Tibial nerve (tissue), 4 donors: ENCODE results near the gene ACAD11. TPM values are rescaled to one million over a fixed set of nuclear protein-coding genes. Genes with fewer than 3 reads are reported as not detected.
"Not testable (repeated sequence)": the region's sequence is repeated elsewhere in the genome, so short reads cannot be mapped to it uniquely, and the experiment has no call there.

Experiments
- DNase-seq, 2 donors: peaks; one replicate each; pipeline ENCODE4 v3.0.0-alpha.2; 2019; ENCODE audit warnings: low spot score in 2 of 2
- H3K27ac ChIP-seq, 4 donors: fragments of 200-600 bp; sonication (generic) in 3 of 4; one replicate each; pipeline ENCODE4 v1.5.1; 2017 to 2019; ENCODE audit warnings: mild to moderate bottlenecking in 1 of 4
- H3K27me3 ChIP-seq, 2 donors: fragments of 200-600 bp; sonication (generic) in 1 of 2; one replicate each; pipeline versions ENCODE4 v1.5.1 to v1.6.0; 2017 to 2019
- H3K36me3 ChIP-seq, 3 donors: fragments of 200-600 bp; sonication (generic); one replicate each; pipeline ENCODE4 v1.5.1; 2018 to 2019
- H3K4me1 ChIP-seq, 4 donors: fragments of 200-600 bp; sonication (generic) in 3 of 4; one replicate each; pipeline ENCODE4 v1.5.1; 2017 to 2019
- H3K4me3 ChIP-seq, 4 donors: fragments of 200-600 bp; sonication (generic) in 3 of 4; one replicate each; pipeline ENCODE4 v1.5.1; 2017 to 2019; ENCODE audit warnings: mild to moderate bottlenecking in 1 of 4, moderate library complexity in 1 of 4
- H3K9me3 ChIP-seq, 4 donors: fragments of 200-600 bp; sonication (generic) in 3 of 4; one replicate each; pipeline ENCODE4 v1.5.1; 2017 to 2019
- EP300 ChIP-seq, 2 donors: sonication (generic); formaldehyde crosslinking; IDR thresholded peaks; one replicate each; pipeline ENCODE4 v1.6.1; 2017; ENCODE audit warnings: antibody characterized with exemption in 2 of 2, mild to moderate bottlenecking in 1 of 2
- POLR2A ChIP-seq, 2 donors: fragments of 450-650 bp; IDR thresholded peaks; one replicate each; pipeline ENCODE4 v1.6.1; 2017; ENCODE audit warnings: antibody characterized with exemption in 2 of 2, mild to moderate bottlenecking in 2 of 2, moderate library complexity in 2 of 2
- WGBS, 2 donors: methylation state at CpG; one replicate each; pipeline ENCODE4 v1.1.5; 2018; 5-methylcytosine and 5-hydroxymethylcytosine counted together
- total RNA-seq, 4 donors: library from RNA; depleted of rRNA; stranded (reverse); fragments of >200 nt; gene quantifications; one replicate each; pipeline ENCODE4 v1.1.0, GENCODE V29; 2016
- TF ChIP-seq, protein P1 (sequence below), 5 experiments: fragments of 200-600 bp in 3 of 5; fragments of 450-650 bp in 2 of 5; sonication (generic) in 3 of 5; IDR thresholded peaks; one replicate each; pipeline ENCODE4 v1.5.1; 2016 to 2019; ENCODE audit warnings: antibody characterized with exemption in 5 of 5, mild to moderate bottlenecking in 3 of 5, moderate library complexity in 2 of 5

Gene ACAD11
- total RNA-seq, 4 donors from 2014 or later: 39.2 to 69.9 (median 59.4) TPM

DNA sequence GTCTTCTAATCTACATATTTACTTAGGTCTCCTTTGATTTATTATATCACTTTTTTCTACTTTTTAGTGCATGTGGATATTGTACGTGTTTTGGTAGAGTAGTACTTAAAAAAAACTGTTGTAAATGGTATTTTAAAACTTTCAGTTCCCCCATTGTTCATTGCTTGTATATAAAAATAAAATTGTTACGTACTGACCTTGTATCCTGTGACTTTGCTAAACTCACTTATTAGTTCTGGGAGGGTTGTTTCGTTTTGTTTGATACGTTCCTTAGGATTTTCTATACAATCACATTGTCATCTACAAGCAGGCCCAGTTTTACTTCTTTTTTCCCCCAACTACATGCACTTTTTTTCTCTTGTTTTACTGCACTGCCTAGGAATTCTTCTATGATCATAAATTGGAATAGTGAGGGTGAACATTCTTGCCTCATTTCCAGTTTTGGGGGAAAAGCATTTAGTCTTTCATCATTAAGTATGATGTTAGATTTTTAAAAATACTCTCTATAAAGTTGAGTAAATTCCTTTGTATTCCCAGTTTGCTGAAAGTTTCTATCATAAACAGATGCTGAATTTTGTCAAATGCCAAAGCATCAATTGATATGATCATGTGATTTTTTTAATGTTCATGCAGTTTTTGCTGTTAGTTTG, 96.1 kb downstream of the ACAD11 start:
- H3K27ac ChIP-seq: no peak overlapping the region
- no peak for TF ChIP-seq POLR2A (IDR thresholded peaks at IDR 0.05)
- TF ChIP-seq EP300 (IDR thresholded peaks at IDR 0.05): no peak
- TF ChIP-seq, protein P1, sequence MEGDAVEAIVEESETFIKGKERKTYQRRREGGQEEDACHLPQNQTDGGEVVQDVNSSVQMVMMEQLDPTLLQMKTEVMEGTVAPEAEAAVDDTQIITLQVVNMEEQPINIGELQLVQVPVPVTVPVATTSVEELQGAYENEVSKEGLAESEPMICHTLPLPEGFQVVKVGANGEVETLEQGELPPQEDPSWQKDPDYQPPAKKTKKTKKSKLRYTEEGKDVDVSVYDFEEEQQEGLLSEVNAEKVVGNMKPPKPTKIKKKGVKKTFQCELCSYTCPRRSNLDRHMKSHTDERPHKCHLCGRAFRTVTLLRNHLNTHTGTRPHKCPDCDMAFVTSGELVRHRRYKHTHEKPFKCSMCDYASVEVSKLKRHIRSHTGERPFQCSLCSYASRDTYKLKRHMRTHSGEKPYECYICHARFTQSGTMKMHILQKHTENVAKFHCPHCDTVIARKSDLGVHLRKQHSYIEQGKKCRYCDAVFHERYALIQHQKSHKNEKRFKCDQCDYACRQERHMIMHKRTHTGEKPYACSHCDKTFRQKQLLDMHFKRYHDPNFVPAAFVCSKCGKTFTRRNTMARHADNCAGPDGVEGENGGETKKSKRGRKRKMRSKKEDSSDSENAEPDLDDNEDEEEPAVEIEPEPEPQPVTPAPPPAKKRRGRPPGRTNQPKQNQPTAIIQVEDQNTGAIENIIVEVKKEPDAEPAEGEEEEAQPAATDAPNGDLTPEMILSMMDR (IDR thresholded peaks at IDR 0.05): no peak

DNA sequence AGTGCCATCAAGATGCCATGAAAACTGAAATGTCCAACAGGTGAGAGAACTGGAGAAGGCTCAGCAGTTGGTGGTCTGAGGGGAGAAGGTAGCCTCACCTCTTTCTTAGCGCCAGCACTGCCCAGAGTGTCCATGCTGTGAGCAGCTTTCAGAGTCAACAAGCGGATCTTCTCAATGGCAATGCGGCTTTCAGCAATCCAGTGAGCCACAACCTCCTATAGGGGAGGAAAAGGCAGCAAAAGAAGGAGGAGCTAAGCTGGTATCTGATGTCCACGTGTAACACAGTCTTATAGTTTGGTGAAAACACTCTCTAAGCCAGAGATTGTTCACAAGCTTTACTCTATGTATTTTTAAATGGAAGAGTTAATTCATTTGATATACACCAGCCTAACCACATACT, 98.6 kb downstream of the ACAD11 start:
- no peaks in the 10 kb centered on the region for H3K4me1 ChIP-seq
- 79 to 84% methylated on average over 4 of the region's 4 CpGs for WGBS, 2 donors
- peaks cover 0 to 59% (median 0%) of the 10 kb centered on the region in 3 donors for H3K36me3 ChIP-seq
- no peaks in the 10 kb centered on the region for H3K27me3 ChIP-seq
- DNase-seq: no peak
- no peak for TF ChIP-seq EP300 (IDR thresholded peaks at IDR 0.05)
- TF ChIP-seq POLR2A (IDR thresholded peaks at IDR 0.05): no peak
- TF ChIP-seq, protein P1 (IDR thresholded peaks at IDR 0.05): no peak
- H3K4me3 ChIP-seq: no peak overlapping the region
- H3K27ac ChIP-seq: no peak overlapping the region
- no peaks in the 10 kb centered on the region for H3K9me3 ChIP-seq

More for the DNA sequence above, 96.1 kb downstream of the ACAD11 start:
- peaks cover 0 to 34% (median 0%) of the 10 kb centered on the region in 3 donors for H3K36me3 ChIP-seq
- no peaks in the 10 kb centered on the region for H3K27me3 ChIP-seq
- no peaks in the 10 kb centered on the region for H3K4me1 ChIP-seq
- WGBS, 2 donors: 69 to 76% methylated on average over 4 of the region's 4 CpGs
- H3K4me3 ChIP-seq: no peak overlapping the region
- no peak for DNase-seq
- H3K9me3 ChIP-seq: no peaks in the 10 kb centered on the region

DNA sequence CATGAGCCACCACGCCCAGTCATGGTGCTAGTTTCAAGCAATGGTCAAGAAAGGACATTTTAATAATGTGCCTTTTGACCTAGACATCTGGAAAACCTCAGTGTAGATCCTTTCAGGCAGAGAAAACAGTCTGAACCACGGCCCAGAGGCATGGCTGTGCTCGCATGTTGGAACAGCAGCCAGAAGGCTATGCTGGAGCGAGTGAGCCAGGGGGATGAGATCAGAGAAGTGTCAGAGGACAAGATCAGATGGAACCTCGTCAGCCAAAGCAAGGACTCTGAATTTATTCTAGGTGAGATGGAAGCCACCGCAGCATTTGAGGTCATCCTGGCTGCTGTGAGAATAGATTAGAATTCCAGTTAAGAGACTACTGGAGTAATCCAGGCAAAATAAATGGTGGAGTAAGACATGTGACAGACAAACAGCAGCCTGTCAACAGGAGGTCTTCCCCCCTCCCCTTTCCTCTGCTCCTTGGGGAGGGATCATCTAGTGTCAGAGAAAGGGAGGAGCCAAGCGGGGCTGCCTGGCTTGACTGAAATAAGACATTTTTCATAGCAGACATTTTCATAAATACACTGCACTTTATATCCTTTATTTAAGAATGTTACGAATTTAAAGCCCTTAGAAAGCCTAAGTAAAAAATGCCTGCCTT, 103.0 kb downstream of the ACAD11 start:
- peak; percentile 37 to 51 for DNase-seq
- Histone ChIP-seq H3K4me3 (no peak overlapping the region), H3K9me3 (no peaks in the 10 kb centered on the region), H3K4me1 (peaks cover 0 to 5% (median 0%) of the 10 kb centered on the region in 4 donors), H3K27me3 (no peaks in the 10 kb centered on the region), H3K27ac (peak overlapping the region in 1 of 4 donors; percentile 40), H3K36me3 (peaks cover 0 to 46% (median 0%) of the 10 kb centered on the region in 3 donors)
- 65 to 77% methylated on average over 8 of the region's 8 CpGs for WGBS, 2 donors
- no peak for TF ChIP-seq POLR2A (IDR thresholded peaks at IDR 0.05)
- peak in 1 of 2 donors; percentile 55 for TF ChIP-seq EP300 (IDR thresholded peaks at IDR 0.05)

DNA sequence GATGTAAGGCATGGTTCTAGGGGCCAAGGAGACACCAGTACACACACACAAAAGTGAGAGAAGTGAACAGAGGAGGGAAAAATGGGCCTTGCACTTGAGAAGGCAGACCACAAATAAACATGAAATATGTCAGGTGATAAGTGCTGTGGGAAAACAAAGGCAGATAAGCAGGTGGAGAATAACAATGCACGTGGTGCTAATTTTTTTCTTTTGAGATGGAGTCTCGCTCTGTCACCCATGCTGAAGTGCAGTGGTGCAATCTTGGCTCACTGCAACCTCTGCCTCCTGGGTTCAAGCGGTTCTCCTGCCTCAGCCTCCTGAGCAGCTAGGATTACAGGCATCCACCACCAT, 103.6 kb downstream of the ACAD11 start:
- peaks cover 0 to 45% (median 0%) of the 10 kb centered on the region in 3 donors for H3K36me3 ChIP-seq
- not testable (repeated sequence) for H3K27ac ChIP-seq, H3K4me1 ChIP-seq, H3K4me3 ChIP-seq, DNase-seq, H3K9me3 ChIP-seq, H3K27me3 ChIP-seq
- WGBS, 2 donors: 90 to 91% methylated on average over 3 of the region's 3 CpGs

DNA sequence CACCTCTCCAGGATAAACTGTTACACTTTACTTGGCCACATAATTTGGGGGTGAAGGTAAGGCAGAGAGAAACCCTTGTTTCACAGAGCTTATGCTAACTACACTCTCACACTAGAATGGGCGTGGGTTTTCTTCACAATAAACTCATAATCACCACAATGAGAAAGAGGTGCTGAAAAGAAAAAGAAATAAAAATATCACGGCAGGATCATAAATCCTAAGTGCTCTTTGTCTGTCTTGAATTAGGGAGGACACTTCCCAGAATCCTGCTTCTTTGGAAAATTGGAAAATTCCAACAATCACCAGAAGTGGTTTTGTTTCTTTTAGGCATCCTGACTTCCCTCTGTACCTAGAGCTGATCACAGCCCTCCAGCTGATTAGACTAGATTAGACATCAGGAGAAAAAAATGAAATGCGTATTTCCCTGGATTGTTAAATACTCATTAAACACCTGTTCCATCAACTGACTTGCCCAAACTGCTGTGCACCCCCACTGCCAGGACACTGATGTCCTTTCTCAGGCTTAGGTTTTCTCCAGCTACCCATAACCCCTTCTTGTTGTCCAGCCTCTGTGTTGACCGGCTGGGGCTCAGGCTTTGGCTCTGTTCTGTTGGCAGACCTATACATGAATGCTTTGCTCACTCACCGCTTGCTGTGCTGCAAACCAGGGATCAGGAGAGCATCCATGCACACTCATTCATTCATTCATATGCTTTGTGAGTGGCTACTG, 104.1 kb downstream of the ACAD11 start:
- no peak overlapping the region for H3K4me3 ChIP-seq
- no peaks in the 10 kb centered on the region for H3K27me3 ChIP-seq
- no peak for DNase-seq
- H3K27ac ChIP-seq: no peak overlapping the region
- 78 to 83% methylated on average over 5 of the region's 5 CpGs for WGBS, 2 donors
- TF ChIP-seq EP300 (IDR thresholded peaks at IDR 0.05) (no peak), POLR2A (IDR thresholded peaks at IDR 0.05) (no peak)
- TF ChIP-seq, protein P1 (IDR thresholded peaks at IDR 0.05): no peak
- peaks cover 0 to 11% (median 0%) of the 10 kb centered on the region in 4 donors for H3K4me1 ChIP-seq
- no peaks in the 10 kb centered on the region for H3K9me3 ChIP-seq
- H3K36me3 ChIP-seq: peaks cover 0 to 40% (median 0%) of the 10 kb centered on the region in 3 donors

DNA sequence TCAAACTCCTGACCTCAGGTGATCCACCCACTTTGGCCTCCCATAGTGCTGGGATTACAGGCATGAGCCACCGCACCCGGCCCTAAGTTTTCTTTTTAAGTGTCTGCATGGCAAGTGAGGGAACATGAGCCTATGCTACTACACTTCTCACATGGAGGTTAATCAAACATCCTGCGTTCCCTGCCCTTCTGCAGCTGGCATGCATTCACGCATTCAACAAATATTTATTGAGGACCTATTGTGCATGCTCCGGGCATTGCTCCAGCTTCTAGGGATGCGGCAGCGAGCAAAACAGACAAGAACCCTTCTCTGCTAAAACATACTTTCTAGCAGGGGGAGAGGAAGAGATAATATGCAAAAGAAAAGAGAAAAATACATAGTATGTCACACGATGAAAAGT, 105.2 kb downstream of the ACAD11 start:
- Histone ChIP-seq H3K36me3 (peaks cover 0 to 31% (median 0%) of the 10 kb centered on the region in 3 donors), H3K27me3 (no peaks in the 10 kb centered on the region), H3K27ac (no peak overlapping the region), H3K9me3 (no peaks in the 10 kb centered on the region), H3K4me3 (no peak overlapping the region), H3K4me1 (peaks cover 0 to 21% (median 0%) of the 10 kb centered on the region in 4 donors)
- DNase-seq: no peak
- no peak for TF ChIP-seq POLR2A (IDR thresholded peaks at IDR 0.05)
- no peak for TF ChIP-seq EP300 (IDR thresholded peaks at IDR 0.05)
- TF ChIP-seq, protein P1 (IDR thresholded peaks at IDR 0.05): no peak
- 25 to 33% methylated on average over 8 of the region's 8 CpGs for WGBS, 2 donors
